GM20431 (cell line): ENCODE data around the gene KRTAP3-1.
"Not testable (repeated sequence)": the region's sequence is repeated elsewhere in the genome, so short reads cannot be mapped to it uniquely, and the experiment has no call there.

Source experiments
- in situ Hi-C: fragments of 300-500 bp; cut with MseI, MboI; formaldehyde crosslinking; loops from one replicate; pipeline ENCODE4 v1.15.0; 2020; ENCODE audit warnings: low sequenced_read_pairs; ENCODE audit not compliant: unreplicated experiment

Gene KRTAP3-1

DNA sequence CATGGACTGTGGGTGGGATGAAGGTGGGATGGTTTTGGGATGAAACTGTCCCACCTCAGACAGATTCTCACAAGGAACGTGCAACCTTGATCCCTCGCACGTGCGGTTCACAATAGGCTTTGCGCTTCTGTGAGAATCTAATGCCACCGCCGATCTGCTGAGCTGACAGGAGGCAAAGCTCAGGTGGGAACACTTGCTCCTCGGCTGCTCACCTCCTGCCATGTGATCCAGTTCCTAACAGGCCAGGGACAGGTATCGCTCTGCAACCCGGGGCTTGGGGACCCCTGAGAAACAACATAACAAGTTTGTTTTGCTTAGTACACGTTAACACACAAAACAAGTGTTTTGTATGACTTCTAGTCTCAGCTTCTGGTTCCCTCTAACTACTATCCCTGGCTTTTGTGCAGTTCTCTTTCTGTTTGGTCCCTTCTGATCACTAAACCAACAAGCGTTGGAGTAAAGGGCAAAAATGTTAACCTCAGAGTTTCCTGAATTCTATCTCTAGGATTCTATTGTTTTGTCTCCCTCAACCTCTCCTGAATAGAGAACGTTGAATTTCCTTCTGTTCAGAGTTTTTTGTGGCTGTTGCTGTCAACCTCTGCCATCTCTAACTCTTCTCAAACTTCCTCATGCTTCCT is 7.8 kb upstream of the KRTAP3-1 start:
- in situ Hi-C loops = no loop called here

DNA sequence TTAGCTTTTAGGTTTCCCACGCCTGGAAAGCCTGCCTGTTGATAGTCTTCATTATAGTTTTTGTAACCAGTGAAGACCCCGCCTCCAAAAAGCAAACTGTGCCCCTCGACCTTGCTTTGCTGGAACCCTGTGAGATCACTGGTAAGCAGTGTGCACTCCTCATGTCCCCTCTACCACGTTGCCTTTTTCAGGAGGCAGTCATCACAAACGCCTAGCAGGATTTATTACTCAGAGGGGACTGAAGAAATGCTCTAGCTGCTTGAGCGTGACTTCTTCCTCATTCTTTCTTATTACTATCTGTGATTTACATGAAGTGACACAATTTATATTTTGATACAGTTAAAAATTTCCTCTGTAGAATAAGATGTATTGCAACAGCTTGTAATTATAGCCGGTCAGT is 6.5 kb upstream of the KRTAP3-1 start:
- in situ Hi-C loops = no loop called here

- in situ Hi-C loops = no loop called here
These were observed 4.7 kb upstream of the KRTAP3-1 start for GRCh38 chr17:41013606-41014005.

GRCh38 chr17:41013181-41013580 is 4.3 kb upstream of the KRTAP3-1 start:
- in situ Hi-C loops = no loop called here

DNA sequence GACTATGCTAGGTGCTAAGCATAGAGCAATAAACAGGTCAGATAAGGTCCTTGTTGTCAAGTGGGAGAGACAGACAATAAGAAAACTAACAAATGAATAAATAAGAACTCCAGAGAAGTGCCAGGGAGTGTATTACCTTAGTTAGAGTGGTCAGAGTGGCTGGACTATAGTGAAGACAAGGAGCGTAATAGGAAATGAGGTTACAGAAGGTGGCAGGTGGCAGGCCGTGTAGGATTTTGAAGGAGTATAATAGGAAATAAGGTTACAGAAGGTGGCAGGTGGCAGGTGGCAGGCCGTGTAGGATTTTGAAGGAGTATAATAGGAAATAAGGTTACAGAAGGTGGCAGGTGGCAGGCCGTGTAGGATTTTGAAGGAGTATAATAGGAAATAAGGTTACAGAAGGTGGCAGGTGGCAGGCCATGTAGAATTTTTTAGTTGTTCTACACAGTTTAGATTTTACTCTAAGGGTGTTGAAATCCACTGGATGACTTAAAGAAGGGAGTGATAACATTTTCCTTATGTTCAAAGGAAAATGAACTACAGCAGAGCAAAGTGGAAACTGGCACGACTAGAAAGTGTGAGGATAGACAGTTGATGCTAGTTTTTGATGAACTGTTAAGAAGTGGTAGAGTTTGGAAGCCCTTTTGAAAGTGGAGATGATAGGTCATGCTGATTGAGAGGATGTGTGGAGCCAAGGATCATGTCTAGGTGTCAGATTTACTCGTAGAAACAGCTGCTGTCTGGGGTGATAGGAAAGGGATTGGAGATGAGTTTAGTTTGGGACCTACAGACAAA is 3.6 kb upstream of the KRTAP3-1 start:
- in situ Hi-C loops = no loop called here

- in situ Hi-C loops = no loop called here
These were observed 1.5 kb upstream of the KRTAP3-1 start for GRCh38 chr17:41010441-41010840.

- in situ Hi-C loops = no loop called here
These were observed 1.0 kb upstream of the KRTAP3-1 start for GRCh38 chr17:41009936-41010335.

DNA sequence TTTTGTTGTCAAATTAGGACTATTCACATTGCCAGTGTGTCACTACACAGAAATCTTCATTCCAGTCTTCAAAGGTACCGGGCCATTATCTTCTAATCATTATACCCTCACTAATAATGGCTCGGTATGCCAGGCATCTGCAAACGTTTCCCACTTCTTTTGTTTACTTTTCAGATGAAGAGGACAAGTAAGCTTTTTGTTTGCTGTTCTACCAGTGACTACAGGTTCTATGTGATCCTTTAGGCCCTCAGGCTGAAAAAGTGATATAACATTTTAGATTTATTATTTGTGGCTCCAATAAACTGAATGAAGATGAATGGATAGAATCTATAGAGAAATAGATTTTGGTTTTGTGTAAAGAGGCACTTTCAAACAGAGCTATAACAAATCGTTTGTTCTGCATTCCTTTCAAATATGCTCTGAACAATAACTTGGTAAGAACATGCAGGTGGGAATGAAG is 403 bp upstream of the KRTAP3-1 start:
- in situ Hi-C loops = no loop called here

DNA sequence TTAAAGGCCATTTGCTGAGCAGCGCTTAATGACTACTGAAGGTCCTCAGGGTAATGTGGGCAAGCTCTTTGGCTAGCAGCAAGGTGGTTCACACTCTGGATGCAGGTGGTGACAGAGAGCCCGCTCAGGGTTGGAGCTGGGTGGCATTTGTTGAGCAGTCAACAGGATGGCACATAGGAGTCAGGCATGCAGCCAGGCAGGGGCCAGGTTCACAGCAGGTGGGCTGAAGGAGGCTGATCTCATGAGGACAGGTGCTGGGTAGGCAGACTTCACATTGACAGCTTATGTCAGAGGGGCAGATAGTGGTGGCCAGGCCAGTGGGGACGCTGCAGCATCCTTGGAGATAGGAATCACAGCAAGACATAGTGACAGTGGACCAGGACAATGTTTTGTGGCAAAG is 4.5 kb downstream of the KRTAP3-1 start:
- in situ Hi-C loops = no loop called here

DNA sequence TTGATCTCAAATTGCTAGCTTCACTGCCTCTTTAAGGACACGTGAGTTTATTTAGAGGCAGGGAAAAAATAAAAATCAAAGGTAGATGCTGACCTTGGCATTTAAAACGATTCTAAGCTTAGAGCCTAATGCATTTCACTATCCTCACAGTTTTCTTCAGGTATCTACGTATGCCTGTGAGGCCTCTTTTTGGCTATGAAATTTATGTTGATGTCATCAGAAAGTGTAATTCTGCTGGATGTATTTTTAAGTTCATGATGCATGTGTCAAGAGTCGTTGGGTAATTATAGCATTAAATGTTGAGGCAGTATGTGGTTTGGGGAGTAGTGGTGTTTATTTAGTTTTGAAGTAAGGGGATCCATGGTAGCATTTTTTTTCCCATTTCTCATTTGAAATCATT is 5.0 kb downstream of the KRTAP3-1 start:
- in situ Hi-C loops = no loop called here

GRCh38 chr17:41002814-41003213 is 6.1 kb downstream of the KRTAP3-1 start:
- in situ Hi-C loops = no loop called here

DNA sequence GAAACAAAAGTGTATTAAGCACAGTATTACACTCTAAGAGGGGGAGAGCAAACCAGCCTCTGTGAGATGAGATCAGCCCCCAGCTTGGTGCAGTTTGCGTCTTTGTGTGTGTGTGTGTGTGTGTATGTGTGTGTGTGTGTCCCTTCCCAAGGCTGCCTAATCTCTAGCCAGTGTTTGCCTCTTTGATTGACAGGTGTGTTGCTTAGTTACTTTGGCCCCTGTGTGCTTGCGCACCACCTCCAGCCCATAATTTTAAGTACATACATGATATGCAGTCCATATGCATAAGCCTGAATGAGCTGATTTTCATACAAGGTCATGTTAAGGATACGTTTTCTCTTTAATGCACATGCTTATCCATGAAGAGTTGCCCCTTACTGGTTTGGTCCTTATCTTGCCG is 7.1 kb downstream of the KRTAP3-1 start:
- in situ Hi-C loops = no loop called here

DNA sequence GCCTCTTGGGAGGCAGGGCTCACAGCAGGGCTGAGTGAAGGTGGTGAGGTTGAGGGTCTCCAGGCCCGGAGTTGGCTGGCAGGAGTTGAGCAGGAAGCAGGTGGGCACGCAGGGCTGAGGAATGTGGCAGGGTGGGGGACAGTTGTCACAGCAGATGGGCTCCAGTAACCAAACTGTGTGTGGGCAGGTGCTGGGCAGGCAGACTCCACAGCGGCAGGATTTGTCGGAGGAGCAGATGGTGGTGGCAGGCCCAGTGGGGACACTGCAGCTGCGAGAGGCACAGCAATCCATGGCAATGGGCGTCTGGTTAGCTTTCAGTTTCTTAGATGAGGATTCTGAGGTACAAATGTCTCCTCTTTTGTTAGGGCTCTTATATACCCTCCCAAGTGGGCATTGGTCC is 9.4 kb downstream of the KRTAP3-1 start, which contains the start of gene KRTAP3-2:
Gene KRTAP3-2, minus strand, starts transcription at position 344 of the 400 bp plus-strand sequence. Its CDS starts 53 bp downstream, at position 291.
- in situ Hi-C loops = not testable (repeated sequence)

DNA sequence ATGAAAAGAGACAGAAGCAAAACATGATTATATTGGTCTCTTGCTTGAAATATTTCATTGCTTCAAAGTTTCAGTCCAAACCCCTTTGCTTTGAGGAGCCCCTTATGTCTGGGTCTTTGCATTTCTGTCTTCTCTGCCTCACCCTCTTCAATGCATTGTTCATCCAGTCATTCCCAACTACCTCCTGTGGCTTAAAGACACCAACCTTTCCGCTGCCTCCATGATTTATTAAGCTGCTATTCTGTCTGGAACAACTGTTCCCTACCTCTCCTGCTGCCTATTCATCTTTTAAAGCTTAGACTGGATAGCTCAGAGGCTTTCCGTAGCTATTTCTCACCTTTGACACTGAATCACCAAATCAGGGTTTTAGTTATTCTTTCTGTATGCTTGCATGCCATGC is 11.6 kb downstream of the KRTAP3-1 start:
- in situ Hi-C loops = no loop called here

DNA sequence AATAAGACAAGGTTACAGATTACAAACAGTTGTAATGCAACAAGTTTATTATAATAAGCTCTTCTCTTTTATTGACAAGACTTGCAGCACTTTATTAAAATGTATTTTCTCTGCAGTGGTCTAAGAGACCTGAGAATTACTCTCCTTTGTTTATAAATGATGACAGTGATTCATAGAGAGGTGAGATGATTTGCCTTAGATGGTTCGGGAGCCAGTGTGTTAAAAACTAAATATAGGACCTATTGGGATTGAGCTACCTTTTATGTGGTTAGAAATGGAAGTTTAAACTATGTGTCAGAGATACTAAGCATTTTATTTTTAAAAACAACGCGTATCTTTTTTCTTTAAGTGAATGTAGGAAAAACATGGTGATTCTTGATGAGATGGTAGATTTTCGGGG is 12.1 kb downstream of the KRTAP3-1 start:
- in situ Hi-C loops = no loop called here

GRCh38 chr17:40995116-40995515 is 13.8 kb downstream of the KRTAP3-1 start:
- in situ Hi-C loops = no loop called here

DNA sequence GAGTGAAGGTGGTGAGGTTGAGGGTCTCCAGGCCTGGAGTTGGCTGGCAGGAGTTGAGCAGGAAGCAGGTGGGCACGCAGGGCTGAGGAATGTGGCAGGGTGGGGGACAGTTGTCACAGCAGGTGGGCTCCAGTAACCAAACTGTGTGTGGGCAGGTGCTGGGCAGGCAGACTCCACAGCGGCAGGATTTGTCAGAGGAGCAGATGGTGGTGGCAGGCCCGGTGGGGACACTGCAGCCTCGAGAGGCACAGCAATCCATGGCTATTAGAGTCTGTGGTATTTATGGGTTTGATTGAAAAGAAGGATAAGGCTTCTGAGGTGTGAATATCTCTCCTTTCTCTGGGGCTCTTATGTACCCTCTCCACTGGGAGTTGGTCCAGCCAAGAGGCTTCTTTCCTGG is 15.1 kb downstream of the KRTAP3-1 start, which contains the start of gene KRTAP3-3:
Gene KRTAP3-3, minus strand, starts transcription at position 326 of the 400 bp plus-strand sequence. Its CDS starts 67 bp downstream, at position 259.
- in situ Hi-C loops = no loop called here

GRCh38 chr17:40993084-40993483 is 15.8 kb downstream of the KRTAP3-1 start:
- in situ Hi-C loops = no loop called here

DNA sequence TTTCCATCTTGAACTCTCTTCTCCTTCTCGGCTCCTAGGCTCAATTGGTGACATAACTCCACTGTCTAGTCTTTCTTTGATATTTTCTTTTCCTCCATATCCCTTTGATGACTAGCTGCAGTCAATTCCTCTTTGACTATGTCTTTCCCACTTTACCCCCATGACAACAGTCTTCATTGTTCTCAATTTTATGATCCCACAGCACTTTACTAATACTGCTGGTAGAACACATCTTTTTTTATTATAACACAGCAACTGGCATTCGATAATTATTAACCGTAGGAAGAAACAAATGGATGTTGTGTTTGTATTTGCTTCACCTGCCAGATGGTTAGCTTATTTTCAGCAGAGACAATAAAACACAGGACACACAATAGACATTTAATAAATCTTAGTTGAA is 16.3 kb downstream of the KRTAP3-1 start:
- in situ Hi-C loops = no loop called here

- in situ Hi-C loops = no loop called here
These were observed 22.0 kb downstream of the KRTAP3-1 start for GRCh38 chr17:40986920-40987319.

DNA sequence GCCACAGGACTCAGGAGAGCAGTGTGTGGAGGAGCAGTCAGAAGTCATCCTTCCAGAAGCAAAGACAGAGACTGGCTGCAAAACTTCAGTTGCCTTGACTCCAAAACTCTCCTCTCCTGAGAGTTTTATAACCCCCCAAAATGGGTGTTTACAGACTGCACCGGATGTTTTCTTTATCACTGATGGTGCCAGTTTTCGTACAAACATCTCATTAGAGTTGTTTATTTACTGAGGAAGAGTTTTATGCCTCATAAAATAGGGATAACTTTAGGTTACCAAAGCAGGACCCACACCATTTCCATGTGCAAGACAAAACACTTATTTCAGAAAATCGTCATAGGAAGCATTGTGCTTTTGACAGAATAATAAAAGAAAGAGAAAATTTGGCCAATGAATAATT is 24.7 kb downstream of the KRTAP3-1 start, which contains the start of gene KRT40:
Gene KRT40, minus strand, starts transcription at position 101 of the 400 bp plus-strand sequence. Its CDS starts 53 bp downstream, at position 48.
- in situ Hi-C loops = no loop called here
